HG02763 (cell line): ENCODE results near the gene FHIP1A.

Source experiments
- ATAC-seq: cut with Tn5 transposase; IDR thresholded peaks from one replicate; pipeline ENCODE4 v1.9.1; 2021; ENCODE audit warnings: mild to moderate bottlenecking, moderate library complexity; ENCODE audit not compliant: unreplicated experiment

The FHIP1A gene

DNA sequence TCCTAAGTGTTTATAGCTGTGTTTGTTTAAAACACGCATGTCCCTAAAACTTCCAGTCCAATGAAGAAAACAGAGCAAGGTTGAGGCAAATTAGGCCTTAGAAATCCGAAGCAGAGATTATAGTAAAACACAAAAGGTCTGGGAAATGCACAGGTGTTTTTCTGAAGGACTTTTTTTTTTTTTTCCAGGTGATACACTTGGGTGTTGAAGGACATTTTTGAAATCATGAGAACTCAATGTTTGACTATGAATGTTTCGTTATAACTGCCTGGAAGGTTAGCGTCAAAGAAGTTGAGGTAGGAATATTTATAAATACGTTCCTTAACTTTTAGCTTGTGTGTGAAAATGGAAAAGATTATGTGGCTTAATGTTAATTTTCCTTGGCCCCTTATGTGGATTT, 45.5 kb downstream of the FHIP1A start:
- ATAC-seq, result no peak

DNA sequence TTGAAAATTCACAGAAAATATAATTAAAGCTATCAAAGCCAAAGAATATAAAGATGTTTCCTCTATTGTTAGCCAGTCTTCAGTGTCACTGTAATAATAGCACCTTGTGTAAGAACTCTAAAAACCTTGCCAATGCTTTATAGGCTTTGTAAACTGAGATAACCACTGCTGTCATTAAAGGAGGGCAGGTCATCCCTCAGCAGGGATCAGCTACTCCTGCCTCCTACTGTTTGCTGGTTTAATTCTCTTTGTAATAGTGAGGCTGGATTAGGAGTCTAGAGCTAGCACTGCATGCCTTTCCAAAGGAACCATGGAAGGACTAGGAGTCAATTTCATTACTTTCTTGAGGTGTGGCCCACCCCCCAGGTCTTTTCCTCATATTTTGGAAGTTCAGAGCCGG, 46.2 kb downstream of the FHIP1A start:
- no peak for ATAC-seq

DNA sequence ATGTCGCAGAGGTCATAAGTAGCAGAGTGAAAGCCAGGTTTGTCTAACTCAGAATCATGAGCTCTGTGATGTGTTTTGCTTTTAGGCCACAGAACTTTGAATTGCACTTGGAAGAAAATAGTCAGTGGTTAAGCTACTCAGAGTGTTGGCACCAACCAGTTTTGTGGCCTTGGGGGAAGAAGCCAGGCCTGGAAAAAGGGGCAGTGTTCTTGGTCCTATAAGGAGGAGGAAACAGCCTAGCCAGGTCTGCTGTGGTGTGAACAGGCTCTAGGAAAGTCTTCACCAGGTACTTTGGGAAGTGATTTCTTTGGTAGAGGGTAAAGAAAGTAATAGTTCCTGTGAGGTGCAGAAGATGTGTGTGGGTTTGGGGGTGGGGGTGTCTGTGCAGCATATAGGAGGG, 49.2 kb downstream of the FHIP1A start:
- no peak for ATAC-seq
